ENCODE measurements around the gene MBNL2. TPM values are rescaled to one million over a fixed set of nuclear protein-coding genes. Genes with fewer than 3 reads are reported as not detected.
A peak's percentile ranks its signal among the peaks of the same experiment; 100 is the strongest.

MBNL2 gene
- total RNA-seq, 2 experiments from 2014 or later = 2.7 to 7.4 TPM

DNA sequence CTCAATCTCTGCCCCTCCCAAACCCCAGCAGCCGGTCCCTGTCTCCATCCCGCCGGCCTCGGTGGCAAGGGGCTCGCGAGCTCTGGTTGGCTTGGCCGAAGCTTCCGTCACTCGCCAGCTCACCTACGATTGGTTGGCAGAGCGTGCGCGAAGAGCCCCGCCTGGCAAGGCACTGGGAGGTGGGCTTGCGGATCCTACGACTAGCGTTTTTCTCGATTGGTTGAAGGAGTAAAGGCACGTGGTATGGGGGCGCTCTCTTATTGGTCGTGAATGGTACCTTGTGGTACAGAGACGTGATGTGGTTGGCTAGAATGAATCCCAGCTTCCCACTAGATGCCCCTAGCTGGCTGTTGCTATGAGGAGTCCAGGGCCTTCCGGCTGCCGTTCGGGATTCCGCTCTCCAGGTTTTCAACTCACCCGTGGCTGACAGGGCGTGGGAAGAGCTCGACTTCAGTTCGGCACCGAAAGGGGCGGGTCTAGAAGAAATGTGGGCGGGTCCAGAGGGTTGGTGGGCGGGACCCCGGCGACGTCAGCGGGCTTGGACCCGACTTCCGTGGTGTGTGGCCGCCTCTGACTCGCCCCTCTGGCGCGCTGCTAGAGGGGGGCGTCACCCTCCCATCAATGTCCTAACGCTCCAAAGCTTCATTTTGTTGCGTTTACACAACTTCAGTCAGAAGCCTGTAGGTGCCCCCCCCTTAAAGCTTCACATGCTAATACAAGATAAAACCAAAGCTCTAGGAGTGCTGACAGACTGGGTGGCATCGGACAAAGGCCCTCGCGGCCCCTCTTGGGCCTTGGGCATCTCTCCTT is 211.0 kb downstream of the MBNL2 start:
- peak; percentile 95 for DNase-seq (ENCODE audit: low spot score)
- H3K4me2 ChIP-seq (ENCODE audit: low read length) = peak overlapping the region; percentile 98
- H3K4me3 ChIP-seq (ENCODE audit: low read depth, low read length, poor library complexity, severe bottlenecking) = peak overlapping the region; percentile 85
- TF ChIP-seq EZH2phosphoT487 (IDR thresholded peaks at IDR 0.05; ENCODE audit: borderline replicate concordance, low read depth, low read length) = no peak
- intact Hi-C loops (cut with micrococcal nuclease; ENCODE audit: unreplicated experiment) = loop anchor here (2.0 to 10.0 kb wide), 3 partner anchors 208 to 1142 kb away; partner anchors contain the start of genes IPO5 and STK24
- peaks cover 20% of the 10 kb centered on the region for H3K4me1 ChIP-seq (ENCODE audit: insufficient read depth, low read length, poor library complexity, severe bottlenecking)
- CTCF ChIA-PET (ENCODE audit: unreplicated experiment) = no interaction called here
- no peaks in the 10 kb centered on the region for H3K36me3 ChIP-seq (ENCODE audit: insufficient read depth, low read length)
- H3K9me3 ChIP-seq (ENCODE audit: low read length) = no peaks in the 10 kb centered on the region
- H3K27ac ChIP-seq (ENCODE audit: low read depth, low read length, poor library complexity, severe bottlenecking) = peak overlapping the region; percentile 91
- H3K79me2 ChIP-seq (ENCODE audit: insufficient read depth, low read depth, low read length) = peaks cover 28% of the 10 kb centered on the region; the same call in 1 of the 2 replicates
- H4K20me1 ChIP-seq (ENCODE audit: insufficient read depth, low read length) = no peaks in the 10 kb centered on the region
- H2AFZ ChIP-seq (ENCODE audit: low read length) = peak overlapping the region; percentile 95
- no peaks in the 10 kb centered on the region for H3K9me2 ChIP-seq (ENCODE audit: insufficient read depth, low read length)
- BruUV-seq (replicated peaks) = no TSS peak
- POLR2A ChIA-PET = interaction anchor here (0.6 to 1.5 kb wide), 6 partner anchors 9 to 208 kb away, joined by 3 to 5 read pairs (median 4); no protein-coding TSS in a partner anchor

DNA sequence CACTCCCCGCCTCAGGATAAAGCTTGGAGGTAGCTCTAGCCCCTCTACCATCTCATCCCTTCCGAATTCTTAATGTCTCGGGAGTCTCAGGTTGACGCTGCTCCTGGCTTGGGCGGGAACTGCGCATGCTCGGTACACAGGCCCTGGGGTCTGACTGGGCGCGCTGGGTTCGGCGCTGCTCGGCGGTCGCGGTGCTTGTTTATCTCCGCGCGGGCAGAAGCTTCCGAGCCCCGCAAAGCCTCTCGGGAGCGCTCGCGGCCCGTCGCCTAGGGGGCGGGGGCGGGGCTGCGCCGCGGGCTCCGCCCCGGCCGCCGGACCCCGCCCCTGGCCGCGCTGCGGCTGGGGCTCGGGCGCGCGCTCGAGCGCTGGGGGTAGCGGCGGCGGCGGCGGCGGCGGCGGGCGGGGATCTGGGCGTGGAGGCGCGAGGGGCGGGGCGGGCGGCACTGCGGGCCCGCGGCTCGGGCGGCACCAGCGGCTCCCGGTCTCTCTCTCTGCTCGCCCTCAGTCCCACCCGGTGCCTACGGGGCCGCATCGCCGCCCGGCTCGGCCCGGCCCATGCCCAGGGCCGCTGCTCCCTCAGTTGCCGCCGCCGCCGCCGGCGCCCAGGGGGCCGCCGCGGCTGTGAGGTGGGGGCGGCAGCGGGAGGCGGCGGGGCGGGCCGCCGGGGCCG is 211.7 kb downstream of the MBNL2 start, which contains the start of gene RAP2A:
Gene RAP2A, plus strand, starts transcription at position 443 of the 670 bp plus-strand sequence. CDS start 302 bp downstream, outside the sequence.
- H3K36me3 ChIP-seq (ENCODE audit: insufficient read depth, low read length) = no peaks in the 10 kb centered on the region
- BruUV-seq (replicated peaks) = no TSS peak
- peak within 1 kb of the TSS; percentile 93 for H2AFZ ChIP-seq (ENCODE audit: low read length)
- peak within 1 kb of the TSS; percentile 85 for H3K4me3 ChIP-seq (ENCODE audit: low read depth, low read length, poor library complexity, severe bottlenecking)
- DNase-seq (ENCODE audit: low spot score) = peak; percentile 84
- peaks cover 28% of the 10 kb centered on the region; the same call in 1 of the 2 replicates for H3K79me2 ChIP-seq (ENCODE audit: insufficient read depth, low read depth, low read length)
- intact Hi-C loops (cut with micrococcal nuclease; ENCODE audit: unreplicated experiment) = loop anchor here (2.0 to 10.0 kb wide), 3 partner anchors 209 to 1141 kb away; partner anchors contain the start of genes IPO5 and STK24
- no peaks in the 10 kb centered on the region for H4K20me1 ChIP-seq (ENCODE audit: insufficient read depth, low read length)
- H3K27ac ChIP-seq (ENCODE audit: low read depth, low read length, poor library complexity, severe bottlenecking) = peak within 1 kb of the TSS; percentile 91
- H3K4me2 ChIP-seq (ENCODE audit: low read length) = peak within 1 kb of the TSS; percentile 98
- H3K9me3 ChIP-seq (ENCODE audit: low read length) = no peaks in the 10 kb centered on the region
- no peaks in the 10 kb centered on the region for H3K9me2 ChIP-seq (ENCODE audit: insufficient read depth, low read length)
- ChIA-PET POLR2A (interaction anchor here (1.2 to 1.5 kb wide), 3 partner anchors 8 to 208 kb away, joined by 4 to 5 read pairs (median 5); no protein-coding TSS in a partner anchor), CTCF (ENCODE audit: unreplicated experiment) (no interaction called here)
- H3K4me1 ChIP-seq (ENCODE audit: insufficient read depth, low read length, poor library complexity, severe bottlenecking) = peaks cover 20% of the 10 kb centered on the region
- TF ChIP-seq EZH2phosphoT487 (IDR thresholded peaks at IDR 0.05; ENCODE audit: borderline replicate concordance, low read depth, low read length) (no peak), CTCF (conservative IDR thresholded peaks at IDR 0.05; ENCODE audit: low read length) (no peak)

Data from OCI-LY7 (cell line).